GM21515 (cell line): ENCODE measurements around the gene CDC42BPB.

Source experiments
- ATAC-seq: cut with Tn5 transposase; IDR thresholded peaks from one replicate; pipeline ENCODE4 v1.9.1; 2021; ENCODE audit not compliant: unreplicated experiment

CDC42BPB gene

GRCh38 chr14:102949062-102949800, 108.1 kb downstream of the CDC42BPB start:
- ATAC-seq, result no peak

GRCh38 chr14:102948698-102949061, 108.7 kb downstream of the CDC42BPB start:
- ATAC-seq, result no peak

GRCh38 chr14:102947321-102948103, 109.8 kb downstream of the CDC42BPB start:
- no peak for ATAC-seq

DNA sequence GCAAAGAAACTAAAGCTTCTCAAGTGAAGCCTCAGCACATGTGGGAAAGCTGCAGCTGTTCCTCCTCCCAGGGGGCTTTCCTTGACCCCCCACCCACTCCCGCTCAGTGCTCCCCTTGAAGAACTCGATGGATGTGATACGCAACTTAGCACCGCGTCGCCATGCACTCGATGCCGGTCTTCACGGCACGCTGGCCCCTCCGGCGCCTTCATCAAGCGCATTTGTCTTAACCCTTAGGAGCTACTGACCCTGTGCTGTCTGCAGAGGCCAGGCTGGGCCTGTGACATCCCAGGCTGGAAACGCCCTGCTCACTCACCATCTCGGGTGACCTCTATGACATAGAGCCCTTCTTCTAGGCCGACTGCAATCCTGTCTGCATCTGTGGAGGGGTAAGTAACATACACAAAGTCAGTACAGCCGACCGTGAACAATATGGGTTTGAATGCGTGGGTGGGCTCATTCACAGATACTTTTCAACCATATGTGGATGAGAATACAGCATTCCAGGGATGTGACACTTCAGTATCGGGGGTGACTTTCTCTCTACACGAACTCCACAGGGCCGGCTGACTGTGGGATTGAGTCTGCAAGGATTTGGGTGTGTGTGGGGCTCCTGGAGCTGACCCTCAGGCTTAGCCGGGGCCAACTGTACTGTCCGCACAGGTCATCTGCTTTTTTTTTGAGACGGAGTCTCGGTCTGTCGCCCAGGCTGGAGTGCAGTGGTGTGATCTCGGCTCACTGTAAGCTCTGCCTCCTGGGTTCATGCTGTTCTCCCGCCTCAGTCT, 111.8 kb downstream of the CDC42BPB start:
- no peak for ATAC-seq

- no peak for ATAC-seq
Measured at GRCh38 chr14:102944448-102945330, 112.7 kb downstream of the CDC42BPB start.

- ATAC-seq, result no peak
Measured at GRCh38 chr14:102943979-102944378, 113.4 kb downstream of the CDC42BPB start.

DNA sequence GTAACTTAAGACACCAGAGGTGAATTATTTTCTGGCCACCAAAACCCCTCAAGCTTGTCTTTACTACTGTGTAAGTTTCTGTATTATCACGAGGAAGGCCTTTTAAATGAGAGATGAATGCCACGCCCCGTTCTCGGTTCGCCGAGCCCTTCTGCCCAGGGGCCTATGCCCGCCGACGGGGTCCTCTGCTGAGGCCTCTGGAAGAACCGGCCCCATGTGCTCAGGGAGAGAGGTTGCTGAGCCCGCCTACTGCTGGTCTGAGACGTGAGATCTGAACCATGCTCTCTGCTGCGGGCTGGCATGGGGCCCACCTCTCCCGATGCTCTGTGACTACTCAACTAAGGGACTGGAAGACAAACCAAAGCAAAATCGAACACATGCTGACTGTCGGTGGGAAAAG, 113.9 kb downstream of the CDC42BPB start:
- no peak for ATAC-seq

GRCh38 chr14:102942069-102942468, 115.3 kb downstream of the CDC42BPB start:
- no peak for ATAC-seq

DNA sequence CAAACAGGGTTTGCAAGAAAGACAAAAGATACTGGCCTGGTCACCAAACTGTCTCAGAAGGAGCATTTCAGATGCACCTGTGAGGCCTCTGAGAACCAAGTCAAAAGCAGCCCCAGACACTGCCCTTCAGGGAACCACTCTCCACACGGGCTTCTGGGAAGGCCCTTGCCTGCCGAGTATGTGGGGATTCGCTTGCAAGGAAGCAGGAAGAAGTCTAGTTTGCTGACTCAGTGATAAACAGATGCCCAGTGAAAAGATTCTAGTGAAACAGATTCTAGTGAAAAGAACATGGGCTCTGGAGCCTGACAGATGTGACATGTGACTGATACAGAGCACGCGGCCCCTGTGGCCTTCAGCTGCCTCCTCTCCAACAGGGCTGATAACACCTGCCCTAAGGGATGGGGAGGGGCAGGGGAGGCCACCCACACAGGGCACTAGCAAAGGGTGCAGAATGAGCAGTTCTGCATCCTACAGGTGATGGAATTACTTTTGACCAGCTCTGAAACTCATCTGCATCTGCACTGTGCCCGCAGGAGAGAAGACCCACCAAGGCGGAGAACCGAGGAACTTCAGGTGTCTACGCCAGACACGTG, 115.8 kb downstream of the CDC42BPB start:
- ATAC-seq, result no peak

- no peak for ATAC-seq
Measured at GRCh38 chr14:102940729-102941362, 116.5 kb downstream of the CDC42BPB start.

DNA sequence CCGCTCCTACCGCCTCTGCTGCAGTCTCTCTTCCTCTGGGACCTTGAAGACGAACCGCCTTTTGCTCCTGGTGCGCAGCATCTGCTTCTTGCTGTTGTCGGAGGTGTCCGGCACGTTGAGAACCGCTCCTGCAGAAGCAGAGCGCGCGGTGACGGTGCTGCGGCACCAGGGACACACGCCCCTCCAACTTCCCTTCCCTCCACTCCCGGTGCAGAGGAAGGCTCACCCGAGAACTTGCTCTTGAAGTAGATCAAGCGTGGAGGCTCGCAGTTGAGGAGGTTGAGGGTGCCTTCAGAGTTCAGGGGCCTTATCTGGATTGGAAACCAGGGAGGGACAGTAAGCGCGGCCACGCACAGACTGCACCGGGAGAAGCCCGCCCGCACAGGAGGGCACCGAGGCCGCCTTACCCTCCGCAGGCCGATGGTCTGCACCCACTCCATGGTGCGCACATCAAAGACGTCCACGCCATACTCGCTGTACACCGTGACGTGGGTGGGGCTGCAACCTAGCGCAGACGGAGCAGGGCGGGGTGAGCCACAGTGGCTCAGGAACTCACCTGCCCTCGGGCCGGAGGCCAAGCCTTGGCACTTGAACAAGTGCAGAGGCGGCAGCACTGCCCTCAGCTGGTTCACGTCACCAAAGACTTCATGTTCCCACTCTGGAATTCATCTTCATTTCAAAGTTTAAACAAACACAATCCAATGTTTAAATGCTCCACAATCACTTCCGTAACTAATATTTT, 117.4 kb downstream of the CDC42BPB start:
- no peak for ATAC-seq

- ATAC-seq, result no peak
Measured at GRCh38 chr14:102939329-102939728, 118.0 kb downstream of the CDC42BPB start.

DNA sequence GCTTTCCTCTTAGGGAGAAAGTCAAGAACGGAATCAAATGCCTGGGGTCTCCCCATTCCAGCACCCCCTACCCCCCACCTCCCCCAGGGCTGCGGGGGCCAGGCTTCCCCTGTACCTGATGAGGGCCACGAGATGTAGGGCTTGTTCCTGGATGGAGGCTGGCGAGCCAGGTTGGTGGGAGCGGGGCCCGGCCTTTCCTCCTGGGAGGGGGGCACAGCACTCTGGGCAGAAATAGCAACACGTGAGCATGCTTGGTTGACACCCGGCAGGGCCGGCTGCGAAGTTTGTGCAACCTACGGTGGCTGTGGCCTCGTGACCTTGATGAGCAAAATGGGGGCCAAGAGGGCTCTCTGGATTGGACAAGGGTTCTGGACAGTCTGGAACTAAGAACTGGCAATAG, 119.2 kb downstream of the CDC42BPB start:
- no peak for ATAC-seq

- ATAC-seq, result no peak
Measured at GRCh38 chr14:102937331-102938175, 119.8 kb downstream of the CDC42BPB start.

GRCh38 chr14:102935756-102936155, 121.6 kb downstream of the CDC42BPB start:
- no peak for ATAC-seq

GRCh38 chr14:102933618-102934231, 123.6 kb downstream of the CDC42BPB start:
- ATAC-seq, result no peak

DNA sequence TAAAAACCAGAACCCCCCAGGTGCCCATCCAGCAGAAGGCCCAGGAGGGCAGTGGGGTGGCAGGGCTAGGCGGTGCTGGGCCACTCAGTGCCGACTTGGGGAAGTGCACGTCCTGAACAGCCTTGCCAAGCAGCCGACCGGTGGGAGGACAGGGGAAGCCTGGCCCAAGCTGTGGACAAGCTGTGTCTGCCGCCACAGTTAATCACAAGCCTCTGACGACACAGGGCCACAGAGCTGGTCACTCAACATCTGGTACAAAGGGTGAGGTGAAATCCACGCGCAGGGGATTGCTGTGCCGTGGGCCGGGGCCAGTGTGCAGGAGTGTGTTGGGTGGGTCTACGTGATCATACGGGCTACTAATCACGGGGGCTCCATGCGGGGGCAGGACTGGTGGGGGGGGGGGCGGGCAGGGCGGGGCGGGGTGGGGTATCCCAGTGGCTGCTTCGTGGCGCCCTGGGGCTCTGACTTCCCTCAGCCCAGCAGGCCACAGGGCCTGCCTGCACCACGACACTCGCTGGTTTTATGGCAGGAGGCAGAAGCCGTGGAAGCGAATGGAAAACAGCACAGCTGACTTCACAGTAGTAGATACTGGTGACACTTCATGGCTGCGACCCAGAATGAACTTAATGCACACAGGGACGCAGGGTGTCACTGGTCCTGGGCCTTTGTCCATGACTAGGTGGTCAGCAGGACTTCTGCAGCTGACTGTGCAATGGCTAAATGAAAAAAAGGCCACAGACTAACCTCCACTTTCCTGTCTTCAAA, 124.7 kb downstream of the CDC42BPB start:
- no peak for ATAC-seq
